SK-N-SH treated with all-trans-retinoic acid at 6 μM for 48 hours (cell line): ENCODE measurements around the gene XBP1.
"Not testable (repeated sequence)": the region's sequence is repeated elsewhere in the genome, so short reads cannot be mapped to it uniquely, and the experiment has no call there.

Source experiments
- ATAC-seq: fragments of 200-7000 bp; cut with Tn5 transposase; 3 replicates; pipeline ENCODE4 v1.9.1; 2020; ENCODE audit warnings: mild to moderate bottlenecking, moderate library complexity
- ARNTL ChIP-seq: fragments of 450-650 bp; formaldehyde crosslinking; IDR thresholded peaks from 2 replicates; pipeline ENCODE4 v1.5.0; 2020; ENCODE audit warnings: low read depth, mild to moderate bottlenecking, moderate library complexity, borderline replicate concordance
- BACH2 ChIP-seq: fragments of 250-450 bp; sonication (Bioruptor Pico); IDR thresholded peaks from 2 replicates; pipeline ENCODE4 v1.9.0; 2021; ENCODE audit warnings: mild to moderate bottlenecking, borderline replicate concordance
- CSDC2 ChIP-seq: fragments of 250-450 bp; sonication (Bioruptor Pico); IDR thresholded peaks from 2 replicates; pipeline ENCODE4 v1.5.0; 2020; ENCODE audit warnings: mild to moderate bottlenecking, moderate library complexity
- ESRRG ChIP-seq: fragments of 250-450 bp; sonication (Bioruptor Pico); IDR thresholded peaks from 2 replicates; pipeline ENCODE4 v1.6.1; 2021; ENCODE audit warnings: mild to moderate bottlenecking
- GLIS3 ChIP-seq: fragments of 250-450 bp; sonication (Bioruptor Pico); IDR thresholded peaks from 2 replicates; pipeline ENCODE4 v1.5.0; 2020; ENCODE audit warnings: mild to moderate bottlenecking, moderate library complexity
- ISL1 ChIP-seq: fragments of 250-450 bp; sonication (Bioruptor Pico); IDR thresholded peaks from 2 replicates; pipeline ENCODE4 v2.1.2; 2022; ENCODE audit warnings: mild to moderate bottlenecking, moderate library complexity
- OSR1 ChIP-seq: fragments of 250-450 bp; sonication (Bioruptor Pico); IDR thresholded peaks from 2 replicates; pipeline ENCODE4 v1.8.0; 2022; ENCODE audit warnings: moderate library complexity, mild to moderate bottlenecking, inconsistent platforms
- RARB ChIP-seq: fragments of 250-450 bp; sonication (Bioruptor Pico); IDR thresholded peaks from 2 replicates; pipeline ENCODE4 v1.8.0; 2021; ENCODE audit warnings: mild to moderate bottlenecking, moderate library complexity
- SNAI2 ChIP-seq: fragments of 250-450 bp; sonication (Bioruptor Pico); IDR thresholded peaks from 2 replicates; pipeline ENCODE4 v1.5.0; 2020; ENCODE audit warnings: mild to moderate bottlenecking, moderate library complexity
- TCF4 ChIP-seq: fragments of 250-450 bp; sonication (Bioruptor Pico); IDR thresholded peaks from 2 replicates; pipeline ENCODE4 v1.8.0; 2021; ENCODE audit warnings: mild to moderate bottlenecking, moderate library complexity, borderline replicate concordance
- TOX ChIP-seq: fragments of 250-450 bp; sonication (Bioruptor Pico); IDR thresholded peaks from 2 replicates; pipeline ENCODE4 v1.8.0; 2021; ENCODE audit warnings: mild to moderate bottlenecking, moderate library complexity, borderline replicate concordance
- ZC3H10 ChIP-seq: fragments of 250-450 bp; sonication (Bioruptor Pico); IDR thresholded peaks from 2 replicates; pipeline ENCODE4 v1.5.1; 2021; ENCODE audit warnings: mild to moderate bottlenecking, moderate library complexity
- ZNF565 ChIP-seq: fragments of 450-650 bp; formaldehyde crosslinking; conservative IDR thresholded peaks from 2 replicates; pipeline ENCODE4 v1.5.0; 2020; ENCODE audit warnings: low read depth, mild to moderate bottlenecking, moderate library complexity
- ZNF70 ChIP-seq: fragments of 450-650 bp; formaldehyde crosslinking; IDR thresholded peaks from 2 replicates; pipeline ENCODE4 v1.5.0; 2020; ENCODE audit warnings: mild to moderate bottlenecking, moderate library complexity
- ZNF8 ChIP-seq: fragments of 450-650 bp; formaldehyde crosslinking; IDR thresholded peaks from 2 replicates; pipeline ENCODE4 v1.5.0; 2020; ENCODE audit warnings: mild to moderate bottlenecking, moderate library complexity
- TF ChIP-seq, protein P1 (sequence below): fragments of 250-450 bp; sonication (Bioruptor Pico); IDR thresholded peaks from 2 replicates; pipeline ENCODE4 v1.5.0; 2020; ENCODE audit warnings: mild to moderate bottlenecking, moderate library complexity
- TF ChIP-seq, protein P2 (sequence below): fragments of 250-450 bp; sonication (Bioruptor Pico); IDR thresholded peaks from 2 replicates; pipeline ENCODE4 v1.8.0; 2020; ENCODE audit warnings: mild to moderate bottlenecking, moderate library complexity, borderline replicate concordance
- TF ChIP-seq, protein P3 (sequence below): fragments of 250-450 bp; sonication (Bioruptor Pico); IDR thresholded peaks from 2 replicates; pipeline ENCODE4 v1.5.1; 2020; ENCODE audit warnings: low read depth, mild to moderate bottlenecking, moderate library complexity
- TF ChIP-seq, protein P4 (sequence below): fragments of 250-450 bp; sonication (Bioruptor Pico); IDR thresholded peaks from 2 replicates; pipeline ENCODE4 v1.8.0; 2021; ENCODE audit warnings: low read depth, mild to moderate bottlenecking, moderate library complexity, borderline replicate concordance

Gene XBP1

DNA sequence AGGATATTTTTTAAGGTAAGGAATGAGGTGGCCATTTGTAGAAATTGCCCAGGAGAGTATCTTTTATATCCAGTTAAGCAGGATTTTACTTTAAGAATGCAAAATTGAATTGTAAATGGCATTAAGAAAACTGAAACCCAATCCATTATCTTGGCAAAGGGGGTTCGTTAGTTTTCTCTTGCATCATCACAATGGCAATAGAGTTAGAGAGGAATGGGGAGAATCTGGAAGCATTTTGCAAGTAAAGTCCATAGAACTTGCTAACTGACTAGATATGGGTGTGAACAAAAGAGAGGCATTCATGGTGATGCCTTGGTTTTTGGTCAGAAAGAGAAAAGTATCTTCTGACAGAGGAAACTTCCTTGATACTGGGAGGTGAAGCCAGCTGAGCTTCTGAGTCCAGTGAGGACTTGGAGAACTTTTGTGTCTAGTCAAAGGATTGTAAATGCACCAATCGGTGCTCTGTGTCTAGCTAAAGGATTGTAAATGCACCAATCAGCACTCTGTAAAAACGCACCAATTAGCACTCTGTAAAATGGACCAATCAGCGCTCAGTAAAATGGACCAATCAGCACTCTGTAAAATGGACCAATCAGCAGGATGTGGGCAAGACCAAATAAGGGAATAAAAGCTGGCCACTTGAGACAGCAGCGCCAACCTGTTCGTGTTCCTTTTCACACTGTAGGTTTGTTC lies 31.5 kb downstream of the XBP1 start:
- no peak for ATAC-seq
- TF ChIP-seq, protein P1, sequence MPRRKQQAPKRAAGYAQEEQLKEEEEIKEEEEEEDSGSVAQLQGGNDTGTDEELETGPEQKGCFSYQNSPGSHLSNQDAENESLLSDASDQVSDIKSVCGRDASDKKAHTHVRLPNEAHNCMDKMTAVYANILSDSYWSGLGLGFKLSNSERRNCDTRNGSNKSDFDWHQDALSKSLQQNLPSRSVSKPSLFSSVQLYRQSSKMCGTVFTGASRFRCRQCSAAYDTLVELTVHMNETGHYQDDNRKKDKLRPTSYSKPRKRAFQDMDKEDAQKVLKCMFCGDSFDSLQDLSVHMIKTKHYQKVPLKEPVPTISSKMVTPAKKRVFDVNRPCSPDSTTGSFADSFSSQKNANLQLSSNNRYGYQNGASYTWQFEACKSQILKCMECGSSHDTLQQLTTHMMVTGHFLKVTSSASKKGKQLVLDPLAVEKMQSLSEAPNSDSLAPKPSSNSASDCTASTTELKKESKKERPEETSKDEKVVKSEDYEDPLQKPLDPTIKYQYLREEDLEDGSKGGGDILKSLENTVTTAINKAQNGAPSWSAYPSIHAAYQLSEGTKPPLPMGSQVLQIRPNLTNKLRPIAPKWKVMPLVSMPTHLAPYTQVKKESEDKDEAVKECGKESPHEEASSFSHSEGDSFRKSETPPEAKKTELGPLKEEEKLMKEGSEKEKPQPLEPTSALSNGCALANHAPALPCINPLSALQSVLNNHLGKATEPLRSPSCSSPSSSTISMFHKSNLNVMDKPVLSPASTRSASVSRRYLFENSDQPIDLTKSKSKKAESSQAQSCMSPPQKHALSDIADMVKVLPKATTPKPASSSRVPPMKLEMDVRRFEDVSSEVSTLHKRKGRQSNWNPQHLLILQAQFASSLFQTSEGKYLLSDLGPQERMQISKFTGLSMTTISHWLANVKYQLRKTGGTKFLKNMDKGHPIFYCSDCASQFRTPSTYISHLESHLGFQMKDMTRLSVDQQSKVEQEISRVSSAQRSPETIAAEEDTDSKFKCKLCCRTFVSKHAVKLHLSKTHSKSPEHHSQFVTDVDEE = no peak
- TF ChIP-seq, protein P2, sequence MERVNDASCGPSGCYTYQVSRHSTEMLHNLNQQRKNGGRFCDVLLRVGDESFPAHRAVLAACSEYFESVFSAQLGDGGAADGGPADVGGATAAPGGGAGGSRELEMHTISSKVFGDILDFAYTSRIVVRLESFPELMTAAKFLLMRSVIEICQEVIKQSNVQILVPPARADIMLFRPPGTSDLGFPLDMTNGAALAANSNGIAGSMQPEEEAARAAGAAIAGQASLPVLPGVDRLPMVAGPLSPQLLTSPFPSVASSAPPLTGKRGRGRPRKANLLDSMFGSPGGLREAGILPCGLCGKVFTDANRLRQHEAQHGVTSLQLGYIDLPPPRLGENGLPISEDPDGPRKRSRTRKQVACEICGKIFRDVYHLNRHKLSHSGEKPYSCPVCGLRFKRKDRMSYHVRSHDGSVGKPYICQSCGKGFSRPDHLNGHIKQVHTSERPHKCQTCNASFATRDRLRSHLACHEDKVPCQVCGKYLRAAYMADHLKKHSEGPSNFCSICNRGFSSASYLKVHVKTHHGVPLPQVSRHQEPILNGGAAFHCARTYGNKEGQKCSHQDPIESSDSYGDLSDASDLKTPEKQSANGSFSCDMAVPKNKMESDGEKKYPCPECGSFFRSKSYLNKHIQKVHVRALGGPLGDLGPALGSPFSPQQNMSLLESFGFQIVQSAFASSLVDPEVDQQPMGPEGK (CRISPR knock-in tag) = no peak
- TF ChIP-seq ZNF70 (CRISPR knock-in tag) (no peak), TCF4 (CRISPR knock-in tag) (no peak), ESRRG (CRISPR knock-in tag) (no peak), SNAI2 (CRISPR knock-in tag) (no peak), ZNF8 (CRISPR knock-in tag) (no peak), OSR1 (CRISPR knock-in tag) (no peak), CSDC2 (CRISPR knock-in tag) (no peak), ZC3H10 (CRISPR knock-in tag) (no peak), RARB (CRISPR knock-in tag) (no peak)
- TF ChIP-seq, protein P3, sequence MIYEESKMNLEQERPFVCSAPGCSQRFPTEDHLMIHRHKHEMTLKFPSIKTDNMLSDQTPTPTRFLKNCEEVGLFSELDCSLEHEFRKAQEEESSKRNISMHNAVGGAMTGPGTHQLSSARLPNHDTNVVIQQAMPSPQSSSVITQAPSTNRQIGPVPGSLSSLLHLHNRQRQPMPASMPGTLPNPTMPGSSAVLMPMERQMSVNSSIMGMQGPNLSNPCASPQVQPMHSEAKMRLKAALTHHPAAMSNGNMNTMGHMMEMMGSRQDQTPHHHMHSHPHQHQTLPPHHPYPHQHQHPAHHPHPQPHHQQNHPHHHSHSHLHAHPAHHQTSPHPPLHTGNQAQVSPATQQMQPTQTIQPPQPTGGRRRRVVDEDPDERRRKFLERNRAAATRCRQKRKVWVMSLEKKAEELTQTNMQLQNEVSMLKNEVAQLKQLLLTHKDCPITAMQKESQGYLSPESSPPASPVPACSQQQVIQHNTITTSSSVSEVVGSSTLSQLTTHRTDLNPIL = no peak
- TF ChIP-seq, protein P4, sequence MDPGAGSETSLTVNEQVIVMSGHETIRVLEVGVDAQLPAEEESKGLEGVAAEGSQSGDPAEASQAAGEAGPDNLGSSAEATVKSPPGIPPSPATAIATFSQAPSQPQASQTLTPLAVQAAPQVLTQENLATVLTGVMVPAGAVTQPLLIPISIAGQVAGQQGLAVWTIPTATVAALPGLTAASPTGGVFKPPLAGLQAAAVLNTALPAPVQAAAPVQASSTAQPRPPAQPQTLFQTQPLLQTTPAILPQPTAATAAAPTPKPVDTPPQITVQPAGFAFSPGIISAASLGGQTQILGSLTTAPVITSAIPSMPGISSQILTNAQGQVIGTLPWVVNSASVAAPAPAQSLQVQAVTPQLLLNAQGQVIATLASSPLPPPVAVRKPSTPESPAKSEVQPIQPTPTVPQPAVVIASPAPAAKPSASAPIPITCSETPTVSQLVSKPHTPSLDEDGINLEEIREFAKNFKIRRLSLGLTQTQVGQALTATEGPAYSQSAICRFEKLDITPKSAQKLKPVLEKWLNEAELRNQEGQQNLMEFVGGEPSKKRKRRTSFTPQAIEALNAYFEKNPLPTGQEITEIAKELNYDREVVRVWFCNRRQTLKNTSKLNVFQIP (CRISPR knock-in tag) = no peak

DNA sequence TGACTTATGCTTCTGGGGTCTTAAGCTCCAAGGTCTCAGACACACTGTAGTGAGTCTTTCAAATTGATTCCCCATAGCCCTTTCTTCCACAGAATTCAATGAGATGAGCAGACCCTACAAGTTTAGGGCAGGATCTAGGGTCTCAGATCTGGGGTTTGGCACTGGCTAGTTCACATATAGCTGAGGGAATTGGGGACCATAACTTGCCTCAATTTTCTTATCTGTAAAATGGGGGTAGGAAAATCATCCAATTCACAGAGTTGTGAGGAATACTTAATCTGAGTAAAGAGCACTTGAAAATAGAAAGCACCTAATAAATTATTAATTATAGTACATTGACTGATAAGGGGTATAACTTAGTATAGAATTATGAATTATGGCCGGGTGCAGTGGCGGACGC lies 33.7 kb downstream of the XBP1 start:
- ATAC-seq = no peak
- TF ChIP-seq OSR1 (CRISPR knock-in tag) (no peak), ZC3H10 (CRISPR knock-in tag) (no peak), SNAI2 (CRISPR knock-in tag) (no peak), ZNF565 (CRISPR knock-in tag) (no peak), ARNTL (CRISPR knock-in tag) (no peak), ZNF70 (CRISPR knock-in tag) (no peak), ISL1 (no peak), CSDC2 (CRISPR knock-in tag) (no peak), GLIS3 (no peak)
- TF ChIP-seq, protein P1 = no peak

DNA sequence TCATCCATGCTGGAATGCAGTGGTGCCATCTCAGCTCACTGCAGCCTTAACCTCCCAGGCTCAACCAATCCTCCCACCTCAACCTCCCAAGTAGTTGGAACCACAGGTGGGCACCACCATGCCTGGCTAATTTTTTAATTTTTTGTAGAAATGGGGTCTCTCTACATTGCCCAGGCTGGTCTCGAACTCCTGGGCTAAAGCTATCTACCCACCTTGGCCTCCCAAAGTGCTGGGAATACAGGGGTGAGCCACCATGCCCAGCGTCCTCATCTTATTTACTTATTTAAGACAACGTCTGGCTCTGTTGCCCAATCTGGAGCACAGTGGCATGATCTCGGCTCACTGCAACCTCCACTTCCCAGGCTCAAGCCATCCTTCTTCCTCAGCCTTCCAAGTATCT lies 38.4 kb downstream of the XBP1 start:
- not testable (repeated sequence) for ATAC-seq

DNA sequence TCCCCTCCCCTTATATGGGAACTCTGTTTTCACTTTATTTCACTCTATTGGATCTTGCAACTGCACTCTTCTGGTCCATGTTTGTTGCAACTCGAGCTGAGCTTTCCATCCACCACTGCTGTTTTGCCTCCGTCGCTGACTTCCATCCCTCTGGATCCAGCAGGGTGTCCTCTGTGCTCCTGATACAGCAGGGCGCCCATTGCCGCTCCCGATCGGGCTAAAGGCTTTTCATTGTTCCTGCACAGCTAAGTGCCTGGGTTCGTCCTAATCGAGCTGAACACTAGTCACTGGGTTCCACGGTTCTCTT lies 39.0 kb downstream of the XBP1 start:
- TF ChIP-seq TOX = no peak
- no peak for TF ChIP-seq GLIS3
- no peak for TF ChIP-seq ZNF8 (CRISPR knock-in tag)
- TF ChIP-seq ZC3H10 (CRISPR knock-in tag) = no peak
- TF ChIP-seq RARB (CRISPR knock-in tag) = no peak
- TF ChIP-seq BACH2 (CRISPR knock-in tag) = no peak
- no peak for ATAC-seq
